Loucy (cell line): ENCODE data around the gene ADRA2A.

Experiments used
- H2AFZ ChIP-seq: fragments of 200-600 bp; sonication (generic); 2 replicates; pipeline ENCODE4 v1.6.0; 2016; ENCODE audit warnings: antibody characterized with exemption, mild to moderate bottlenecking, low read length, moderate library complexity
- H3F3A ChIP-seq: fragments of 200-600 bp; 2 replicates; pipeline ENCODE4 v1.6.0; 2016; ENCODE audit warnings: antibody characterized with exemption, low read depth, mild to moderate bottlenecking
- H3K27me3 ChIP-seq: fragments of 200-600 bp; sonication (generic); 2 replicates; pipeline ENCODE4 v1.6.1; 2014; ENCODE audit warnings: low read length, mild to moderate bottlenecking; ENCODE audit not compliant: insufficient read depth, poor library complexity, severe bottlenecking
- H3K36me3 ChIP-seq: fragments of 200-600 bp; sonication (generic); 2 replicates; pipeline ENCODE4 v1.6.1; 2016; ENCODE audit warnings: low read length; ENCODE audit not compliant: insufficient read depth
- H3K4me1 ChIP-seq: fragments of 200-600 bp; sonication (generic); 2 replicates; pipeline ENCODE4 v1.5.1; 2014; ENCODE audit warnings: low read length, mild to moderate bottlenecking; ENCODE audit not compliant: insufficient read depth, poor library complexity, severe bottlenecking
- H3K4me2 ChIP-seq: fragments of 200-600 bp; sonication (generic); 2 replicates; pipeline ENCODE4 v1.6.0; 2014; ENCODE audit warnings: antibody characterized with exemption, low read length, low read depth, mild to moderate bottlenecking; ENCODE audit not compliant: poor library complexity, severe bottlenecking
- H3K4me3 ChIP-seq: fragments of 200-600 bp; sonication (generic); 2 replicates; pipeline ENCODE4 v1.5.1; 2014; ENCODE audit warnings: low read length, mild to moderate bottlenecking, mixed read lengths; ENCODE audit not compliant: poor library complexity, severe bottlenecking
- H3K79me2 ChIP-seq: fragments of 200-600 bp; sonication (generic); 2 replicates; pipeline ENCODE4 v1.6.1; 2014; ENCODE audit warnings: low read length; ENCODE audit not compliant: insufficient read depth
- H3K9ac ChIP-seq: fragments of 200-600 bp; sonication (generic); 2 replicates; pipeline ENCODE4 v1.6.0; 2014; ENCODE audit warnings: mild to moderate bottlenecking, low read depth, low read length, moderate library complexity; ENCODE audit not compliant: poor library complexity, severe bottlenecking
- H3K9me2 ChIP-seq: fragments of 200-600 bp; sonication (generic); replicated peaks from 2 replicates; pipeline ENCODE4 v1.6.1; 2016; ENCODE audit warnings: low read depth, low read length, mixed read lengths
- H3K9me3 ChIP-seq: fragments of 200-600 bp; sonication (generic); 2 replicates; pipeline ENCODE4 v1.6.1; 2014; ENCODE audit warnings: mild to moderate bottlenecking, antibody characterized with exemption, low read length, low read depth; ENCODE audit not compliant: insufficient read depth
- H4K20me1 ChIP-seq: fragments of 200-600 bp; sonication (generic); 2 replicates; pipeline ENCODE4 v1.6.0; 2014; ENCODE audit warnings: antibody characterized with exemption, low read length, mild to moderate bottlenecking; ENCODE audit not compliant: insufficient read depth, poor library complexity, severe bottlenecking
- EZH2phosphoT487 ChIP-seq: fragments of 200-600 bp; IDR thresholded peaks from 2 replicates; pipeline ENCODE4 v1.6.1; 2018; ENCODE audit warnings: antibody characterized with exemption, mild to moderate bottlenecking, moderate library complexity, borderline replicate concordance
- TF ChIP-seq, protein P1 (sequence below): fragments of 200-600 bp; sonication (generic); conservative IDR thresholded peaks from 2 replicates; pipeline ENCODE4 v1.5.1; 2014; ENCODE audit warnings: mild to moderate bottlenecking, antibody characterized with exemption, low read length

The ADRA2A gene

GRCh38 chr10:111125102-111125501 is 48.3 kb downstream of the ADRA2A start:
- H2AFZ ChIP-seq = no peak overlapping the region
- no peaks in the 10 kb centered on the region for H3K9me2 ChIP-seq
- TF ChIP-seq EZH2phosphoT487 = no peak
- TF ChIP-seq, protein P1, sequence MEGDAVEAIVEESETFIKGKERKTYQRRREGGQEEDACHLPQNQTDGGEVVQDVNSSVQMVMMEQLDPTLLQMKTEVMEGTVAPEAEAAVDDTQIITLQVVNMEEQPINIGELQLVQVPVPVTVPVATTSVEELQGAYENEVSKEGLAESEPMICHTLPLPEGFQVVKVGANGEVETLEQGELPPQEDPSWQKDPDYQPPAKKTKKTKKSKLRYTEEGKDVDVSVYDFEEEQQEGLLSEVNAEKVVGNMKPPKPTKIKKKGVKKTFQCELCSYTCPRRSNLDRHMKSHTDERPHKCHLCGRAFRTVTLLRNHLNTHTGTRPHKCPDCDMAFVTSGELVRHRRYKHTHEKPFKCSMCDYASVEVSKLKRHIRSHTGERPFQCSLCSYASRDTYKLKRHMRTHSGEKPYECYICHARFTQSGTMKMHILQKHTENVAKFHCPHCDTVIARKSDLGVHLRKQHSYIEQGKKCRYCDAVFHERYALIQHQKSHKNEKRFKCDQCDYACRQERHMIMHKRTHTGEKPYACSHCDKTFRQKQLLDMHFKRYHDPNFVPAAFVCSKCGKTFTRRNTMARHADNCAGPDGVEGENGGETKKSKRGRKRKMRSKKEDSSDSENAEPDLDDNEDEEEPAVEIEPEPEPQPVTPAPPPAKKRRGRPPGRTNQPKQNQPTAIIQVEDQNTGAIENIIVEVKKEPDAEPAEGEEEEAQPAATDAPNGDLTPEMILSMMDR = no peak
- H3K9me3 ChIP-seq = no peaks in the 10 kb centered on the region
- H3K79me2 ChIP-seq = no peaks in the 10 kb centered on the region
- H3K4me2 ChIP-seq = no peak overlapping the region
- no peaks in the 10 kb centered on the region for H4K20me1 ChIP-seq
- no peaks in the 10 kb centered on the region for H3K27me3 ChIP-seq
- H3K4me1 ChIP-seq = no peaks in the 10 kb centered on the region
- no peak overlapping the region for H3K9ac ChIP-seq
- H3K4me3 ChIP-seq = no peak overlapping the region
- no peaks in the 10 kb centered on the region for H3F3A ChIP-seq
- no peaks in the 10 kb centered on the region for H3K36me3 ChIP-seq

DNA sequence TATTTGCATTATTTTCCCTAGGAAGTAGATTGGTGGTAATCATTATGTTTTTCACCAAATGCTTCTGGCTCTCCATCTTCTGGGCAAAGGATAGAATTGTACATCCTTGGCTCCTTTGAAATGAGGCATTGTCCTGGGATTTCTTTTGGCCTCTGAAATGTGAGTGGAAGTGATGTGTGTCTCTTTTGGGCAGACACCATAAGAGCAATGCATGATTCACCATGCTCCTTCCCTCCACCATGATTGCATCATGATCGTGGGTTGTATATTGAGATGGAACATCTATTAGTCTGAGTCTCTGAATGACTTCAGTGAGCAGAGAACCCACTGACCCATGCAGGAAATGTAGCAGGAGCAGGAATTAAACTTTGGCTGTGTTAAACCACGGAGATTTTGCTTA is 49.2 kb downstream of the ADRA2A start:
- Histone ChIP-seq H2AFZ (no peak overlapping the region), H3K9me3 (no peaks in the 10 kb centered on the region), H3K4me2 (no peak overlapping the region), H3K79me2 (no peaks in the 10 kb centered on the region), H3F3A (no peaks in the 10 kb centered on the region), H4K20me1 (no peaks in the 10 kb centered on the region), H3K9ac (no peak overlapping the region), H3K4me3 (no peak overlapping the region), H3K9me2 (no peaks in the 10 kb centered on the region), H3K4me1 (no peaks in the 10 kb centered on the region), H3K36me3 (no peaks in the 10 kb centered on the region), H3K27me3 (no peaks in the 10 kb centered on the region)
- no peak for TF ChIP-seq EZH2phosphoT487
- TF ChIP-seq, protein P1 = no peak

DNA sequence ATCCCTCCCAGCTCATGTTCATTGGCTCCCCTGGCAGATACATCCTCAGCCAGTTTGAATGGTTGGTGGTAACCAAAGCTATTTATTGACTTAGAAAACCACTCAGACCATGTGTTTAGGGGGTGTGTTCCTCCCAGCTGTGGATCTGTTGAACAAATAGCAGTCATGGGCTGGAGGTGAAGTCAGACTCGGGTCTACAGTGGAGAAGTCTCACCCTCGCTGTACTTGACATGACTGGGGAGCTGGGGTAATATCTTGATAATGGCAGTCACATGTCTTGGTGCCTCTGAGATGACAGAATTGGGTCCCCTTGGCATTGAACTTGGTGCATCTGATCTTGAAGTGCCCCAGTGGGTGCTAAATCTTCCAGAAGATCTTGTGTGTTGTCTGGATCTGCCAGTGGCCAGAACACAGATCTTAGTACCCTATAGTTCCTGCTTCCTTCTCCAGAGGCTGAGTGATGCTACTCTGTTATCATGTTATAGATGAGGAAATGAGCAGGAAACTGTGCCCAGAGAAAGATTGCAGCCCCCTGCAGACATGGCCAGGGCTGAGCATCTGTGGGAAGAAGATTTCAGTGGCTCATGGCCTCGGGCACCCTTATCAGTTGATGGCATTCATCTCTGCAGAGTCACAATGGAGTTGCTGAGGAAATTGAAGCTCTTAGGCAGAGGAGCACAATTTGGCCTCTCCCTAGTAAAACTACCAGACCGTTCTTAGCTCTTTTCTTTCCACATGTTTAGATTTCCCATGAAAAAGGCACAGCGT is 50.4 kb downstream of the ADRA2A start:
- Histone ChIP-seq H4K20me1 (no peaks in the 10 kb centered on the region), H3K9me3 (no peaks in the 10 kb centered on the region), H3K9me2 (no peaks in the 10 kb centered on the region), H3K4me2 (no peak overlapping the region), H2AFZ (no peak overlapping the region), H3K79me2 (no peaks in the 10 kb centered on the region), H3K4me1 (no peaks in the 10 kb centered on the region), H3K9ac (no peak overlapping the region), H3K27me3 (no peaks in the 10 kb centered on the region), H3K4me3 (no peak overlapping the region), H3F3A (no peaks in the 10 kb centered on the region), H3K36me3 (no peaks in the 10 kb centered on the region)
- no peak for TF ChIP-seq EZH2phosphoT487
- TF ChIP-seq, protein P1 = no peak
